RWPE2 (cell line): ENCODE results near the gene NCF4.

Source experiments
- ATAC-seq: fragments of 200-7000 bp; cut with Tn5 transposase; 3 replicates; pipeline ENCODE4 v1.9.1; 2021; ENCODE audit warnings: low read depth
- DNase-seq: peaks from one replicate; pipeline ENCODE4 v3.0.0-alpha.2; 2020; ENCODE audit warnings: low spot score
- H3K27ac ChIP-seq: fragments of 450-650 bp; 2 replicates; pipeline ENCODE4 v1.5.1; 2017; ENCODE audit warnings: mild to moderate bottlenecking; ENCODE audit not compliant: poor library complexity, severe bottlenecking
- H3K27me3 ChIP-seq: fragments of 250-450 bp; sonication (Bioruptor Pico); 2 replicates; pipeline ENCODE4 v1.5.1; 2021; ENCODE audit warnings: mild to moderate bottlenecking, moderate library complexity; ENCODE audit not compliant: insufficient read depth, poor library complexity, severe bottlenecking
- H3K36me3 ChIP-seq: fragments of 250-450 bp; sonication (Bioruptor Pico); 2 replicates; pipeline ENCODE4 v1.5.1; 2020; ENCODE audit warnings: low read depth, mild to moderate bottlenecking, moderate library complexity
- H3K4me1 ChIP-seq: fragments of 250-450 bp; sonication (Bioruptor Pico); 2 replicates; pipeline ENCODE4 v1.5.1; 2021; ENCODE audit warnings: mild to moderate bottlenecking, moderate library complexity; ENCODE audit not compliant: insufficient read depth, poor library complexity, severe bottlenecking
- H3K4me3 ChIP-seq: fragments of 250-450 bp; sonication (Bioruptor Pico); 2 replicates; pipeline ENCODE4 v1.5.1; 2021; ENCODE audit warnings: mild to moderate bottlenecking, moderate library complexity; ENCODE audit not compliant: severe bottlenecking
- H3K9me3 ChIP-seq: fragments of 250-450 bp; sonication (Bioruptor Pico); 2 replicates; pipeline ENCODE4 v1.5.1; 2021; ENCODE audit warnings: mild to moderate bottlenecking, moderate library complexity; ENCODE audit not compliant: severe bottlenecking
- TF ChIP-seq, protein P1 (sequence below): fragments of 450-650 bp; IDR thresholded peaks from one replicate; pipeline ENCODE4 v1.5.1; 2017; ENCODE audit warnings: mild to moderate bottlenecking, moderate library complexity; ENCODE audit not compliant: poor library complexity, severe bottlenecking

Gene NCF4

DNA sequence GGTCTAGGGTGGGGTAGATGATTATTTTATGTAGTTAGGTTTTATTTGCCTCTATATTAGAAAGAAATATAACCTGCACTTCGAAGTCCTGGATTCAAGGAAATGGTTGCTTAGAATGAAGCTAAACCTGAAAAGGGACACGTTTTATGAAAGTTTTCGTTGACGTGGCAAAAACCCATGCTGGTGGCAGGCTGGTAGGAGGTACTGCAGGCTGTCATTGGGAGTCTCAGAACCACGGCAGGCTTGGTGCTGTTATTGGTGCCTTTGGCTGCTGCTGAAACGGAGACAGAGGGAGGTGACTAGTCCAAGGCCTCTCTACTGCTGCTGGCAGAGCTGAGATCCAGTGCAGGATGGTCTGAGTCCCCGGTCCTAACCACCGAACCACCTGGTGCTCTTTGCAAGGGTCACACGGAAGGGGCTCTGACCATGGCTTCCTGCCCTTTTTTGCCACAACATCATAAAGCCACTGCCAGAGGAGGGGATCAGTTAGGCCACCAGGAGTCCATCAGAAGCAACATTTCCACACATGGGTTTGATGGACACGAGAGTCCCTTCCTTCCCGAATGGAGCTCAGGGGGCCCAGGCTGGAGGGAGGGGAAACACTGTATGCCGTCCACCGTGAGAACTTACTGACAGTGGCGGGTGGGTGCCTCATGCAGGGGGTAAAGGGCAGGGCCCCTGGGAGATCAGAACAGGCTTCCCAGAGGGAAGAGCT lies 66.1 kb downstream of the NCF4 start:
- Histone ChIP-seq H3K36me3 (no peaks in the 10 kb centered on the region), H3K9me3 (no peaks in the 10 kb centered on the region), H3K27me3 (no peaks in the 10 kb centered on the region), H3K27ac (no peak overlapping the region), H3K4me3 (no peak overlapping the region), H3K4me1 (no peaks in the 10 kb centered on the region)
- ATAC-seq (no peak), DNase-seq (no peak)
- TF ChIP-seq, protein P1, sequence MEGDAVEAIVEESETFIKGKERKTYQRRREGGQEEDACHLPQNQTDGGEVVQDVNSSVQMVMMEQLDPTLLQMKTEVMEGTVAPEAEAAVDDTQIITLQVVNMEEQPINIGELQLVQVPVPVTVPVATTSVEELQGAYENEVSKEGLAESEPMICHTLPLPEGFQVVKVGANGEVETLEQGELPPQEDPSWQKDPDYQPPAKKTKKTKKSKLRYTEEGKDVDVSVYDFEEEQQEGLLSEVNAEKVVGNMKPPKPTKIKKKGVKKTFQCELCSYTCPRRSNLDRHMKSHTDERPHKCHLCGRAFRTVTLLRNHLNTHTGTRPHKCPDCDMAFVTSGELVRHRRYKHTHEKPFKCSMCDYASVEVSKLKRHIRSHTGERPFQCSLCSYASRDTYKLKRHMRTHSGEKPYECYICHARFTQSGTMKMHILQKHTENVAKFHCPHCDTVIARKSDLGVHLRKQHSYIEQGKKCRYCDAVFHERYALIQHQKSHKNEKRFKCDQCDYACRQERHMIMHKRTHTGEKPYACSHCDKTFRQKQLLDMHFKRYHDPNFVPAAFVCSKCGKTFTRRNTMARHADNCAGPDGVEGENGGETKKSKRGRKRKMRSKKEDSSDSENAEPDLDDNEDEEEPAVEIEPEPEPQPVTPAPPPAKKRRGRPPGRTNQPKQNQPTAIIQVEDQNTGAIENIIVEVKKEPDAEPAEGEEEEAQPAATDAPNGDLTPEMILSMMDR: no peak
